Measurements from ENCODE around the gene NFATC1.

Gene NFATC1

DNA sequence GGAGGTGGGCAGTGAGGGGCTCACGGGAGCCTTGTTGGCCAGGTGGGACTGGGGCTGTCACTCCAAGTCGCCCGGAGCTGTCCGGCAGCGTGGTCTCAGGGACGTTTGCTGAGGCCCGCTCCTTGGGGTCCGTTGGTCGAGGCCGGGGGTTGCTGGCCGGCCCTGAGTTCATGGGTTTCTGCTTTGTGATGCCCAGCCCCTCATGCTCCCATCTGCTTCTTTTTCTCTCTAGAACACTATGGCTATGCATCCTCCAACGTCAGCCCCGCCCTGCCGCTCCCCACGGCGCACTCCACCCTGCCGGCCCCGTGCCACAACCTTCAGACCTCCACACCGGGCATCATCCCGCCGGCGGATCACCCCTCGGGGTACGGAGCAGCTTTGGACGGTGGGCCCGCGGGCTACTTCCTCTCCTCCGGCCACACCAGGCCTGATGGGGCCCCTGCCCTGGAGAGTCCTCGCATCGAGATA, 14.5 kb downstream of the NFATC1 start:
- Histone ChIP-seq H3K9me3 (replicated peaks in 1 of 11) (no peaks in the 10 kb centered on the region), H4K20me1 (peaks cover 22 to 52% (median 37%) of the 10 kb centered on the region in 11 experiments; a peak in 20 of 22 replicates), H3K9ac (no peak overlapping the region), H3K4me1 (peaks cover 28 to 55% (median 41%) of the 10 kb centered on the region in 10 experiments), H3K4me3 (no peak overlapping the region), H3K4me2 (no peak overlapping the region), H3K27ac (no peak overlapping the region), H3K27me3 (no peaks in the 10 kb centered on the region), H3K36me3 (peaks cover 29 to 52% (median 40%) of the 10 kb centered on the region in 11 experiments)
- TF ChIP-seq Cebpa-rat (IDR thresholded peaks at IDR 0.05): no peak

GRCh38 chr18:79410731-79411613, 15.2 kb downstream of the NFATC1 start:
- H3K9me3 ChIP-seq (replicated peaks in 1 of 11): no peaks in the 10 kb centered on the region
- H3K27ac ChIP-seq: no peak overlapping the region
- no peaks in the 10 kb centered on the region for H3K27me3 ChIP-seq
- H3K9ac ChIP-seq: no peak overlapping the region
- TF ChIP-seq Cebpa-rat (IDR thresholded peaks at IDR 0.05): no peak
- peaks cover 22 to 60% (median 37%) of the 10 kb centered on the region in 11 experiments; a peak in 20 of 22 replicates for H4K20me1 ChIP-seq
- peaks cover 29 to 53% (median 41%) of the 10 kb centered on the region in 11 experiments for H3K36me3 ChIP-seq
- peaks cover 20 to 47% (median 34%) of the 10 kb centered on the region in 10 experiments for H3K4me1 ChIP-seq
- peak overlapping the region in 9 of 11 experiments; percentile 3 to 81 (median 66); a peak in 11 of 22 replicates for H3K4me2 ChIP-seq
- H3K4me3 ChIP-seq: no peak overlapping the region

DNA sequence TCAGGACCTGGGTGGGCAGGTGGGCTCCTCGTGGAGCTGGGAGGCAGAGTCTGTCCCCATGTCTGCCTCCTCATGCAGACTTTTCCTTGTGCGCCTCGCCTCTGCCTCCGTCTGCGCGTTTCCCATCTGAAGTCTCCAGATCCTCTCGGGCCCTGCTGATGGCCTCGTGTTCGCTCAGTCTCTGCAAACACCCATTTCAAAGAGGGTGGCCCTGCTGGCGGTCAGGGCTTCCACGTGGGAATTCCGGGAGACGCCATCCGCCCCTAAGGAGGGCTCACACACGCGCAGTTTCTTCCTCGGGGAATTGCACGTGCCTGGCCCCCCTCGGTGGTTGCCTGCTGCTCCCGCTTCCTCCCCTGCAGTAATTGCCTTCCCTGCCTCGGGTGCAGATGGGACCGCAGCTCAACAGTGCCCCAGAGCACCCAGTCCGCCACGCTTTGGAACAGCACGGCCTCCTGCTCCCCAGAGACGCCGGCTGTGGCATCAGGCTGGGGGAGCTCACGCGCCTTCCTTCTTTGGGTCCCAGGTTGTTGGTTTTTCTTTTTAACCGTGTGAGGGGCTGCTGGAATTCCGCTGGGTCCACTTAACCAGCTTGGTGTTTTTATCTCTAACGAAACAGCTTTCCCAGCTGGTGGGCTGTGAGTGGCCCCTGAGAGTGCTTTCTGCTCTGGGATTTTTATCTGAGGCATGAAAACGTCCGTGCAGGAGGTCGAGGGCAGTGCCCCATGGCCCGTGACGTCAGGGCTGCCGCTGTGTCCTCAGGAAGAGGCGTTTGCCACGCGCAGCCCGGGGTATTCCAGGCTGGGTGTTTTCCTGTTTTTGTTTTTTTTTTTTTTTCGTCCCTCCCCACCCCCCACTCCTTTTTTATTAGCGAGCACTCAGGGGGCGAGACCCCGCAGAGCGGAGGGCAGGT, 16.1 kb downstream of the NFATC1 start:
- H3K27me3 ChIP-seq: no peaks in the 10 kb centered on the region
- no peaks in the 10 kb centered on the region for H3K9me3 ChIP-seq (replicated peaks in 1 of 11)
- H4K20me1 ChIP-seq: peaks cover 30 to 69% (median 45%) of the 10 kb centered on the region in 11 experiments; a peak in 20 of 22 replicates
- peaks cover 29 to 53% (median 45%) of the 10 kb centered on the region in 11 experiments for H3K36me3 ChIP-seq
- H3K9ac ChIP-seq: peak overlapping the region in 5 of 11 experiments; percentile 20 to 46 (median 29); a peak in 5 of 22 replicates
- TF ChIP-seq Cebpa-rat (IDR thresholded peaks at IDR 0.05): no peak
- H3K4me3 ChIP-seq: no peak overlapping the region
- peaks cover 11 to 46% (median 31%) of the 10 kb centered on the region in 10 experiments for H3K4me1 ChIP-seq
- peak overlapping the region in 4 of 11 experiments; percentile 0 to 48 (median 19); a peak in 6 of 22 replicates for H3K27ac ChIP-seq
- peak overlapping the region; percentile 46 to 81 (median 67) for H3K4me2 ChIP-seq

DNA sequence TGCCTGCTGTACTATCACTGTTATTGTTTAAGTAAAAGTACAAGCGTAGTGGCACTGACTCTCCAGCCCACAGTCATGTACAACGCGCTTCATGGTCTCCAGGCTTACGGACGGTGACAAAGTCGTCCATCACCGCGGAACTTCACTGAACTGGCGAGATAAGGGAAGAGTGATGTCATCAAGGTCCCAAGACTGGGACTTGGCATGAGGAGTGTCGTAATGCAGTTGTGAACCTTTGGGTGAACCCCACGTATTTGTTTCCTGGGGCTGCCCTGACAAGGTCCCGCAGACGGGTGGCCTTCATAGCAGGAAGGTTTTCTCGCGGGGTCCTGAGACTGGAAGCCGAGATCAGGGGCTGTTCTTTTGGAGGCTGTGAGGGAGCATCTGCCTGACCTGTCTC, 17.3 kb downstream of the NFATC1 start:
- peaks cover 10 to 45% (median 35%) of the 10 kb centered on the region in 10 experiments for H3K4me1 ChIP-seq
- H3K27me3 ChIP-seq: no peaks in the 10 kb centered on the region
- H3K36me3 ChIP-seq: peaks cover 29 to 47% (median 42%) of the 10 kb centered on the region in 11 experiments
- peaks cover 33 to 74% (median 49%) of the 10 kb centered on the region in 11 experiments; a peak in 20 of 22 replicates for H4K20me1 ChIP-seq
- H3K9me3 ChIP-seq (replicated peaks in 1 of 11): no peaks in the 10 kb centered on the region
- H3K27ac ChIP-seq: no peak overlapping the region
- H3K9ac ChIP-seq: no peak overlapping the region
- TF ChIP-seq Cebpa-rat (IDR thresholded peaks at IDR 0.05): no peak
- peak overlapping the region in 3 of 11 experiments; percentile 46 to 81 (median 62); a peak in 4 of 22 replicates for H3K4me2 ChIP-seq
- no peak overlapping the region for H3K4me3 ChIP-seq

DNA sequence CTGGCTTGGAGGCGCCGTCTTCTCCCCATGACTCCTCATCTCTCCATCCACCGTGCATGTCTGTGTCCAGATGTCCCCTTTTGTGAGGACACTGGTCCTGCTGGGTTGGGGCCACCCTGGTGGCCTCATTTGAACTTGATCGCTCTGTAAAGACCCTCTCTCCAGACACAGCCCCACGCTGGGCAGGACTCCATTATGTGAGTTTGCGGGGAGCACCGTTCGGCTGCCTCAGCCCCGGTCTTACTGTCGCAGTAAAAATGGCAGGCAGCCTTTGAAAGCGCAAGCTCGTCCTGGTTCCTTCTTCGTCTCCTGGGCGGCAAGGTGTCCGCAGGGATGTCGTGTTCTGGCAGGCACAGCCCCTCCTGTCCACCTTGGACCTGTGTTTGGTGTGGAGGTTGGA, 17.7 kb downstream of the NFATC1 start:
- H3K4me3 ChIP-seq: no peak overlapping the region
- no peak overlapping the region for H3K27ac ChIP-seq
- H3K27me3 ChIP-seq: no peaks in the 10 kb centered on the region
- peaks cover 37 to 78% (median 53%) of the 10 kb centered on the region in 11 experiments; a peak in 21 of 22 replicates for H4K20me1 ChIP-seq
- H3K36me3 ChIP-seq: peaks cover 29 to 48% (median 42%) of the 10 kb centered on the region in 11 experiments
- TF ChIP-seq Cebpa-rat (IDR thresholded peaks at IDR 0.05): no peak
- no peaks in the 10 kb centered on the region for H3K9me3 ChIP-seq (replicated peaks in 1 of 11)
- no peak overlapping the region for H3K4me2 ChIP-seq
- no peak overlapping the region for H3K9ac ChIP-seq
- peaks cover 13 to 49% (median 39%) of the 10 kb centered on the region in 10 experiments for H3K4me1 ChIP-seq

GRCh38 chr18:79413901-79414300, 18.2 kb downstream of the NFATC1 start:
- Histone ChIP-seq H3K9me3 (replicated peaks in 1 of 11) (no peaks in the 10 kb centered on the region), H3K27me3 (0 out of 22 replicates have a peak, but pooled peaks cover 0 to 2% (median 0%) of the 10 kb centered on the region in 11 experiments), H4K20me1 (peaks cover 42 to 83% (median 58%) of the 10 kb centered on the region in 11 experiments; a peak in 21 of 22 replicates), H3K36me3 (peaks cover 29 to 48% (median 42%) of the 10 kb centered on the region in 11 experiments), H3K27ac (no peak overlapping the region; a peak in 1 of 22 replicates), H3K9ac (no peak overlapping the region), H3K4me1 (peaks cover 17 to 54% (median 43%) of the 10 kb centered on the region in 10 experiments), H3K4me3 (no peak overlapping the region), H3K4me2 (no peak overlapping the region)
- TF ChIP-seq Cebpa-rat (IDR thresholded peaks at IDR 0.05): no peak

- H3K9ac ChIP-seq: no peak overlapping the region
- peaks cover 37 to 67% (median 60%) of the 10 kb centered on the region in 10 experiments for H3K4me1 ChIP-seq
- 0 out of 22 replicates have a peak overlapping the region, but pooled peaks of 2 of the 11 experiments have one; percentile 13 to 15 for H3K27ac ChIP-seq
- H3K9me3 ChIP-seq (replicated peaks in 1 of 11): no peaks in the 10 kb centered on the region
- no peak for TF ChIP-seq Cebpa-rat (IDR thresholded peaks at IDR 0.05)
- H3K36me3 ChIP-seq: peaks cover 31 to 48% (median 41%) of the 10 kb centered on the region in 11 experiments
- H4K20me1 ChIP-seq: peaks cover 64 to 92% (median 81%) of the 10 kb centered on the region in 11 experiments
- H3K4me2 ChIP-seq: peak overlapping the region in 7 of 11 experiments; percentile 18 to 38 (median 30); a peak in 7 of 22 replicates
- H3K4me3 ChIP-seq: no peak overlapping the region
- H3K27me3 ChIP-seq: peaks cover 0 to 14% (median 0%) of the 10 kb centered on the region in 11 experiments; a peak in 3 of 22 replicates
Observed at GRCh38 chr18:79416022-79416676, 20.4 kb downstream of the NFATC1 start.

GRCh38 chr18:79416677-79417052, 20.9 kb downstream of the NFATC1 start:
- no peak for TF ChIP-seq Cebpa-rat (IDR thresholded peaks at IDR 0.05)
- Histone ChIP-seq H3K4me2 (peak overlapping the region in 7 of 11 experiments; percentile 18 to 38 (median 30); a peak in 7 of 22 replicates), H3K36me3 (peaks cover 31 to 51% (median 43%) of the 10 kb centered on the region in 11 experiments), H3K9ac (no peak overlapping the region), H3K4me3 (no peak overlapping the region), H4K20me1 (peaks cover 69 to 94% (median 86%) of the 10 kb centered on the region in 11 experiments), H3K4me1 (peaks cover 41 to 68% (median 61%) of the 10 kb centered on the region in 10 experiments), H3K27ac (0 out of 22 replicates have a peak overlapping the region, but pooled peaks of 2 of the 11 experiments have one; percentile 13 to 15), H3K9me3 (replicated peaks in 1 of 11) (no peaks in the 10 kb centered on the region), H3K27me3 (peaks cover 0 to 14% (median 0%) of the 10 kb centered on the region in 11 experiments; a peak in 3 of 22 replicates)

Measured in BLaER1 treated with 17β-estradiol and CSF1 and Interleukin-3, amounts not matched to agents 10 nM and 100 nM (cell line).